Kidney (tissue), 14 donors: Measurements from ENCODE around the gene CENPO. TPM values are rescaled to one million over a fixed set of nuclear protein-coding genes. Genes with fewer than 3 reads are reported as not detected.
A peak's percentile ranks its signal among the peaks of the same experiment; 100 is the strongest.

Experiments
- DNase-seq, 5 donors: peaks; one replicate each; pipeline ENCODE4 v3.0.0-alpha.2; 2013 to 2020
- FAIRE-seq: peaks from 2 replicates; lab custom pipeline; 2012; peaks lifted over from hg19 to GRCh38; lab: Jason Lieb, UNC
- H3K27ac ChIP-seq, 2 donors: one replicate each; pipeline ENCODE4 v1.7.0; 2013; ENCODE audit warnings: low read depth in 2 of 2, low read length in 2 of 2, inconsistent platforms in 1 of 2
- H3K27me3 ChIP-seq: one replicate; pipeline ENCODE4 v1.7.1; 2013; ENCODE audit warnings: low read length, inconsistent platforms; ENCODE audit not compliant: control insufficient read depth, insufficient read depth
- H3K36me3 ChIP-seq, 3 donors: one replicate each; pipeline versions ENCODE4 v1.7.0 to v1.7.1; 2013; ENCODE audit warnings: low read length in 3 of 3, control low read depth in 1 of 3, inconsistent platforms in 1 of 3; ENCODE audit not compliant: insufficient read depth in 3 of 3, control insufficient read depth in 2 of 3
- H3K4me1 ChIP-seq, 3 donors: one replicate each; pipeline versions ENCODE4 v1.7.0 to v1.7.1; 2013; ENCODE audit warnings: low read length in 3 of 3, inconsistent platforms in 1 of 3, low read depth in 1 of 3; ENCODE audit not compliant: control insufficient read depth in 2 of 3, insufficient read depth in 2 of 3
- H3K4me3 ChIP-seq, 3 donors: one replicate each; pipeline versions ENCODE4 v1.7.0 to v1.8.1; 2013; ENCODE audit warnings: low read length in 3 of 3, control low read depth in 1 of 3, inconsistent platforms in 1 of 3
- H3K9ac ChIP-seq, 3 donors: one replicate each; pipeline versions ENCODE4 v1.7.0 to v1.7.1; 2013; ENCODE audit warnings: low read length in 3 of 3, control low read depth in 1 of 3, inconsistent platforms in 1 of 3
- H3K9me3 ChIP-seq, 3 donors: one replicate each; pipeline versions ENCODE4 v1.7.0 to v1.7.1; 2013; ENCODE audit warnings: low read length in 3 of 3, control low read depth in 1 of 3, inconsistent platforms in 1 of 3; ENCODE audit not compliant: control insufficient read depth in 2 of 3, insufficient read depth in 1 of 3
- intact Hi-C: fragments of 100-400 bp; cut with DNase I; formaldehyde crosslinking; loops from one replicate; pipeline ENCODE4 v1.11.1; 2022
- polyA plus RNA-seq: library from polyadenylated mRNA; stranded (reverse); fragments of 350-450 nt; fragmentation: Illumina TruSeq; extraction: RNeasy Lipid Tissue Mini Kit (QIAGEN cat#74804); gene quantifications from one replicate; pipeline ENCODE4 v1.2.3, GENCODE V29; 2014; ENCODE audit warnings: low read depth, low replicate concordance; ENCODE audit not compliant: insufficient read depth
- total RNA-seq: library from RNA; stranded (reverse); fragmentation: NEBNext Ultra II Directional; extraction: Animal tissue kit (Norgen Biotek cat#: 25700); gene quantifications from one replicate; pipeline ENCODE4 v1.2.1, GENCODE V29; 2021
- TF ChIP-seq, protein P1 (sequence below): IDR thresholded peaks from 3 replicates; pipeline ENCODE4 v1.5.1; 2012; ENCODE audit warnings: mild to moderate bottlenecking, moderate library complexity, borderline replicate concordance; ENCODE audit not compliant: insufficient read depth; ENCODE audit errors: extremely low read depth
- donor health status: control.
- donor health status: control.
- donor health status: control.
- donor health status: control.
- donor health status: control.
- donor health status: DM: yes; HTN: yes; CAD: no.
- donor health status: Normal renal cell carcinoma (clear cell type).

Gene CENPO
- total and polyA plus RNA-seq, 2 donors from 2014 or later, result 1.5 to 5.7 TPM

DNA sequence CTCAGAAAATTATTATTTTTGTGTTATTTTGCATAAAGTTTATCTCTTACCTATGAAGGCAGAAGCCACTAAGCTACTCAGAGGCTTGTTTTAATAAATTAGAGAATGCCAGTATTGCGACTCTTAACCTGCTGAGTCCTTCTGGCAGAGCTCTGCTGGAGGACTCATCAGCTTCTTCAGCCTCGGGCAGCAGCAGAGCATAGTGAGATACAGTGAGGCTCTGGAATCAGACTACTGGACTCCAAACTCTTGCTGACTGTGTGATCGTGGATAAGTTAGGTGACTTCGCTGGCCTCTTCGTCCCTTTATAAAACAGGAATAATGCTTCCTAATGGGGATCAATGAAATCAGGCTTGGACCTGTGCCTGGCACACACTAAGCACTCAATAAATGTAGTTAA, 1.8 kb upstream of the CENPO start:
- FAIRE-seq, result no peak
- H3K9ac ChIP-seq, result no peak overlapping the region
- intact Hi-C loops, result no loop called here
- no peaks in the 10 kb centered on the region for H3K27me3 ChIP-seq
- H3K36me3 ChIP-seq, result peaks cover 0 to 3% (median 3%) of the 10 kb centered on the region in 3 donors
- no peak for DNase-seq
- H3K27ac ChIP-seq, result no peak overlapping the region
- H3K9me3 ChIP-seq, result no peaks in the 10 kb centered on the region
- no peak overlapping the region for H3K4me3 ChIP-seq
- peaks cover 0 to 9% (median 0%) of the 10 kb centered on the region in 3 donors for H3K4me1 ChIP-seq
- TF ChIP-seq, protein P1, sequence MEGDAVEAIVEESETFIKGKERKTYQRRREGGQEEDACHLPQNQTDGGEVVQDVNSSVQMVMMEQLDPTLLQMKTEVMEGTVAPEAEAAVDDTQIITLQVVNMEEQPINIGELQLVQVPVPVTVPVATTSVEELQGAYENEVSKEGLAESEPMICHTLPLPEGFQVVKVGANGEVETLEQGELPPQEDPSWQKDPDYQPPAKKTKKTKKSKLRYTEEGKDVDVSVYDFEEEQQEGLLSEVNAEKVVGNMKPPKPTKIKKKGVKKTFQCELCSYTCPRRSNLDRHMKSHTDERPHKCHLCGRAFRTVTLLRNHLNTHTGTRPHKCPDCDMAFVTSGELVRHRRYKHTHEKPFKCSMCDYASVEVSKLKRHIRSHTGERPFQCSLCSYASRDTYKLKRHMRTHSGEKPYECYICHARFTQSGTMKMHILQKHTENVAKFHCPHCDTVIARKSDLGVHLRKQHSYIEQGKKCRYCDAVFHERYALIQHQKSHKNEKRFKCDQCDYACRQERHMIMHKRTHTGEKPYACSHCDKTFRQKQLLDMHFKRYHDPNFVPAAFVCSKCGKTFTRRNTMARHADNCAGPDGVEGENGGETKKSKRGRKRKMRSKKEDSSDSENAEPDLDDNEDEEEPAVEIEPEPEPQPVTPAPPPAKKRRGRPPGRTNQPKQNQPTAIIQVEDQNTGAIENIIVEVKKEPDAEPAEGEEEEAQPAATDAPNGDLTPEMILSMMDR, result no peak

DNA sequence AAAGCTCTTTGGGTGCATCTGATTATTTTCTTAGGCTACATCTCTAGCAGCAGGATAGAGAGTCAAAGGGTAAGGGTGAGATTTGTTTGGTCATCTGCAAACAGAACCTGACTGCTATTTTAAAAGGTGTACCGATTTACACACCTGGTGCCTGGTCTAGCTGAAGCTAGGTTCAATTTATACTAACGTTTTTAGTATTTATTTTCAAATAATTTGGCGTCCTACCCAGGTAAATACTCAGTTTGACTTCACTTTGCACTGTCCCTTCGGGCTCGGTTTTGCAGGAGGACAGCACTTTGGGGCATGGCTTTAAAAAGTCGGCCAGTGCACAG, 717 bp upstream of the CENPO start:
- TF ChIP-seq, protein P1, result no peak
- intact Hi-C loops, result no loop called here

DNA sequence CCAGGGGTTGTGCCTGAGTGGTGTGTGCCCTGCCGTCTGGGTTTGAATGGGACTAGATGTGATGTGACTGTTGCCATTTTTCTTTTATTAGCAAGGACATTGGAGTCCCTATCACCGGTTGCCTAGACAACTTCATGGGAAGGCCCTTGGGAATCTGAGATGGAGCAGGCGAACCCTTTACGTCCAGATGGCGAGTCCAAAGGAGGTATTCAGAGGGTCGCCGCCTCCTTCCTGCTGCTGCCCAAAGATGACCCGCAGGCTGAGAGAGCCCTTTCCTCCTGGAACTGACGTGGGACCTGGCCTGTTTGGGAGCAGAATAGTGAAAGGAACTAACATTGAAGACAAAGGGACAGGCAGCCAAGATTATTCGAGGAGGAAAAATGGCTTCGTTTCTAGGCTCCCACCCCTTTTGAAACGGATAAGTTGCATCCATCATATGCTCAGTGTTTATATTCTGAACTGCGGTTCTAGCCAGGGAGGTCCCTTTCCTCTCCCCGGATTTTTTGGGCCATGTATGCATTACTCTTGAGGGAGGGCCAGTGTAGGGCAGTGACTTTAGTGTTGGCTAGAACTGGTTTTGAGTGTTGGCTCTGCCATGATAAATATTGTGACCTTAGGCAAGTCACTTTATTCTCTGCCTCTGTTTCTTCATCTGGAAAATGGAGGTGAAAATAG, 673 bp downstream of the CENPO start:
- no peaks in the 10 kb centered on the region for H3K9me3 ChIP-seq
- H3K27ac ChIP-seq, result no peak overlapping the region
- H3K4me1 ChIP-seq, result peaks cover 0 to 9% (median 0%) of the 10 kb centered on the region in 3 donors
- peak overlapping the region; percentile 87 to 95 (median 91) for H3K4me3 ChIP-seq
- FAIRE-seq, result no peak
- peaks cover 0 to 3% (median 3%) of the 10 kb centered on the region in 3 donors for H3K36me3 ChIP-seq
- peak in 3 of 5 donors; percentile 46 to 65 (median 61) for DNase-seq
- H3K27me3 ChIP-seq, result no peaks in the 10 kb centered on the region
- H3K9ac ChIP-seq, result peak overlapping the region; percentile 82 to 93 (median 88)
- TF ChIP-seq, protein P1, result no peak
- intact Hi-C loops, result no loop called here

More for the DNA sequence above, 717 bp upstream of the CENPO start:
- peaks cover 0 to 9% (median 0%) of the 10 kb centered on the region in 3 donors for H3K4me1 ChIP-seq
- DNase-seq (no peak), FAIRE-seq (no peak)
- H3K27ac ChIP-seq, result peak overlapping the region; percentile 100
- H3K4me3 ChIP-seq, result peak overlapping the region; percentile 87 to 95 (median 91)
- peak overlapping the region; percentile 78 to 93 (median 82) for H3K9ac ChIP-seq
- H3K36me3 ChIP-seq, result peaks cover 0 to 3% (median 3%) of the 10 kb centered on the region in 3 donors
- no peaks in the 10 kb centered on the region for H3K9me3 ChIP-seq
- H3K27me3 ChIP-seq, result no peaks in the 10 kb centered on the region
